ENCODE results near the gene PFN3.
"Not testable (repeated sequence)": the region's sequence is repeated elsewhere in the genome, so short reads cannot be mapped to it uniquely, and the experiment has no call there.

PFN3 gene

DNA sequence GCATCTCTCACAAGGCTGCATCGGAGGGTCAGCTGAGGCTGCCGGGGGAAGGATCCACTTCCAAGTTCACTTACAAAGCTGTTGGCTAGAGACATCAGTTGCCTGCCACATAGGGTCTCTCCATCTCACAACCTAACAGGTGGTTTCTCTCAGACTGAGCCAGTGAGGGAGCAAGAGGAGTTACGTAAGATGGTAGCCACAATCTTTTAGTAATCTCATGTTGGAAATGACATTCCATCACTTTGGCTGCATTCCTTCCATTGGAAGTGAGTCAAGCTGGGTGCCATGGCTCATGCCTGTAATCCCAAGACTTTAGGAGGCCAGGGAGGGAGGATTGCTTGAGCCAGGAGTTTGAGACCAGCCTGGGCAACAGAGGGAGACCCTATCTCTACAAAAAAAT, 18.6 kb upstream of the PFN3 start:
- Mint-ChIP-seq H3K27ac (no peak overlapping the region), H3K36me3 (ENCODE audit: low read depth) (no peaks in the 10 kb centered on the region), H3K9me3 (no peaks in the 10 kb centered on the region), H3K27me3 (ENCODE audit: low read depth) (peaks cover 12% of the 10 kb centered on the region), H3K4me1 (peaks cover 7% of the 10 kb centered on the region), H3K4me3 (no peak overlapping the region)
- TF ChIP-seq, protein P1, sequence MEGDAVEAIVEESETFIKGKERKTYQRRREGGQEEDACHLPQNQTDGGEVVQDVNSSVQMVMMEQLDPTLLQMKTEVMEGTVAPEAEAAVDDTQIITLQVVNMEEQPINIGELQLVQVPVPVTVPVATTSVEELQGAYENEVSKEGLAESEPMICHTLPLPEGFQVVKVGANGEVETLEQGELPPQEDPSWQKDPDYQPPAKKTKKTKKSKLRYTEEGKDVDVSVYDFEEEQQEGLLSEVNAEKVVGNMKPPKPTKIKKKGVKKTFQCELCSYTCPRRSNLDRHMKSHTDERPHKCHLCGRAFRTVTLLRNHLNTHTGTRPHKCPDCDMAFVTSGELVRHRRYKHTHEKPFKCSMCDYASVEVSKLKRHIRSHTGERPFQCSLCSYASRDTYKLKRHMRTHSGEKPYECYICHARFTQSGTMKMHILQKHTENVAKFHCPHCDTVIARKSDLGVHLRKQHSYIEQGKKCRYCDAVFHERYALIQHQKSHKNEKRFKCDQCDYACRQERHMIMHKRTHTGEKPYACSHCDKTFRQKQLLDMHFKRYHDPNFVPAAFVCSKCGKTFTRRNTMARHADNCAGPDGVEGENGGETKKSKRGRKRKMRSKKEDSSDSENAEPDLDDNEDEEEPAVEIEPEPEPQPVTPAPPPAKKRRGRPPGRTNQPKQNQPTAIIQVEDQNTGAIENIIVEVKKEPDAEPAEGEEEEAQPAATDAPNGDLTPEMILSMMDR (IDR thresholded peaks at IDR 0.05; ENCODE audit: unreplicated experiment in 3 of 3) = no peak

DNA sequence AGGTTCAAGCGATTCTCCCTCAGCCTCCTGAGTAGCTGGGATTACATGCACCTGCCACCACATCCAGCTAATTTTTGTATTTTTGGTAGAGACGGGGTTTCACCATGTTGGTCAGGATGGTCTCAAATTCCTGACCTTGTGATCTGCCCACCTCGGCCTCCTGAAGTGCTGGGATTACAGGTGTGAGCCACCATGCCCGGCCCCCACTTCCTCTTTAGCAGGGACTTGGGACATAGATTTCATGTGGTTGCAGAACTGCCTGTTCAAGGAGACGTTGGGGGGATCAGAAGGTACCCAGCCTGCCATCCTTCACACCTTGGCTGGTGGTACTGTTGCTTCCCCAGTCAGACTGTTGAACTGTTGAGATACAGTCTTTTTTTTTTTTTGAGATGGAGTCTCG, 16.6 kb upstream of the PFN3 start:
- not testable (repeated sequence) for H3K9me3 Mint-ChIP-seq, H3K4me1 Mint-ChIP-seq, H3K27ac Mint-ChIP-seq

DNA sequence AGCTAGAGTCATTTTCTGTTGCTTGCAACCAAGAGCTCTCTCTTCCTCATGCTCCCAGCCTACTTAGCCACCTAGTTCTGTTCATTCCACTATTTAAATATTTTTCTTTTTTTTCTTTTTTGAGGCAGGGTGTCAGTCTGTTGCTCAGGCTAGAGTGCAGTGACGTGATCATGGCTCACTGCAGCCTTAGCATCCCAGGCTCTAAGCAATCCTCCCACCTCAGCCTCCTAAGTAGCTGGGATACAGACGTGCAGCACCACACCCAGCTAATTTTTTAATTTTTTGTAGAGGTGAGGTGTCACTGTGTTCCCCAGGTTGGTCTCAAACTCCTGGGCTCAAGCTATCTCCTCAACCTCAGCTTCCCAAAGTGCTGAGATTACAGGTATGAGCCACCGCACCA, 14.0 kb upstream of the PFN3 start:
- H3K9me3 Mint-ChIP-seq = no peaks in the 10 kb centered on the region
- TF ChIP-seq, protein P1 (IDR thresholded peaks at IDR 0.05; ENCODE audit: unreplicated experiment in 3 of 3) = no peak
- H3K4me1 Mint-ChIP-seq = no peaks in the 10 kb centered on the region
- H3K27me3 Mint-ChIP-seq (ENCODE audit: low read depth) = peaks cover 22% of the 10 kb centered on the region
- H3K4me3 Mint-ChIP-seq = no peak overlapping the region
- no peaks in the 10 kb centered on the region for H3K36me3 Mint-ChIP-seq (ENCODE audit: low read depth)
- no peak overlapping the region for H3K27ac Mint-ChIP-seq

More for the DNA sequence above, 16.6 kb upstream of the PFN3 start:
- peaks cover 23% of the 10 kb centered on the region for H3K27me3 Mint-ChIP-seq (ENCODE audit: low read depth)
- H3K4me3 Mint-ChIP-seq; H3K36me3 Mint-ChIP-seq (ENCODE audit: low read depth): not testable (repeated sequence)

DNA sequence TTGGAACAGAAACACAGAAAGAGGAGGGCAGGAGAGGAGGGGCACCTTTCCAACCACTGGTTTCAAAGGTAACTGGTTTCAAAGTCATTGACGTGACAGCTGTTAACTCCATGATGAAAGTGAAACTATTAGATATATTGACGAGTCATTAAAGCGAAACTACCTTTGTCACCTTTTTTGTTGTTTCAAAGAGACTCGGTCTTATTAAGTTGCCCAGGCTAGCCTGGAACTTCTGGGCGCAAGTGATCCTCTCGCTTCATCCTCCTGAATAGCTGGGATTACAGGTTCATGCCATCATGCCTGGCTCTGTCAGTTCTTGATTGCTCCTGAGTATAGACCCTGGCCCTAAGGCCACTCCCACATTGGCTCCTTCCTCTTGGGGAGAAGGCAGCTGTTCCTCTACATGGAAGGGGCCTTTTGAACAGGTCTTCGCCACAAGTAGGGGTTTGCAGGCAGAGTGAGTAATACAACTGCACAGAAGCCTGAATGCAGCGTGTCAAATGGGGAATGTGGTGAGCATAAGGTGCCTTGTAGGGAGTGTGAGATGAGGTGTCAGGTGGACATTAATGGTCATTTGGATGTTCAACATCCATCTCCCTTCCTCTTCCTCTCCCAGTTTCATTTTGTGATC, 12.3 kb upstream of the PFN3 start:
- Mint-ChIP-seq H3K27ac (no peak overlapping the region), H3K4me3 (no peak overlapping the region), H3K9me3 (no peaks in the 10 kb centered on the region), H3K36me3 (ENCODE audit: low read depth) (no peaks in the 10 kb centered on the region), H3K27me3 (ENCODE audit: low read depth) (peaks cover 31% of the 10 kb centered on the region), H3K4me1 (no peaks in the 10 kb centered on the region)
- TF ChIP-seq, protein P1 (IDR thresholded peaks at IDR 0.05; ENCODE audit: unreplicated experiment in 3 of 3) = no peak

DNA sequence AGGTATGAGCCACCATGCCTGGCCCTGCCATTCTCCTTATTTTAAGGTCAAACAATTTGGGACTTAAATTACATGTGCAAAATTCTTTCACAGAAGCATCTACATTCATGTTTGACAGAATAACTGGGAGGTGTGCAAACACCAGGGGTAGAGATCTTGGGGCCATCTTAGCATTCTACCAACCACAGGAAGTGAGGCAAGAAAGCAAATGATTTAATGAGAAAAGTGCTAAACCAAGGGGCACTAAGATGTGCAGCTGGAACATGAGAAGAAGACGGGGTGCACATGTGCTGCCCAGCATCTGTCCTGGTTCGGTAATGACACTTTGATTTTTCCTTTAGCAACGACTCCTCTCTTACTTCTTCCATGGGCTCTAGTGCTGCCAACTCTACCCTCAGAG, 10.1 kb upstream of the PFN3 start:
- Mint-ChIP-seq H3K36me3 (ENCODE audit: low read depth) (no peaks in the 10 kb centered on the region), H3K4me1 (no peaks in the 10 kb centered on the region), H3K27me3 (ENCODE audit: low read depth) (peaks cover 43% of the 10 kb centered on the region), H3K4me3 (no peak overlapping the region), H3K9me3 (no peaks in the 10 kb centered on the region), H3K27ac (no peak overlapping the region)
- TF ChIP-seq, protein P1 (IDR thresholded peaks at IDR 0.05; ENCODE audit: unreplicated experiment in 3 of 3) = no peak

DNA sequence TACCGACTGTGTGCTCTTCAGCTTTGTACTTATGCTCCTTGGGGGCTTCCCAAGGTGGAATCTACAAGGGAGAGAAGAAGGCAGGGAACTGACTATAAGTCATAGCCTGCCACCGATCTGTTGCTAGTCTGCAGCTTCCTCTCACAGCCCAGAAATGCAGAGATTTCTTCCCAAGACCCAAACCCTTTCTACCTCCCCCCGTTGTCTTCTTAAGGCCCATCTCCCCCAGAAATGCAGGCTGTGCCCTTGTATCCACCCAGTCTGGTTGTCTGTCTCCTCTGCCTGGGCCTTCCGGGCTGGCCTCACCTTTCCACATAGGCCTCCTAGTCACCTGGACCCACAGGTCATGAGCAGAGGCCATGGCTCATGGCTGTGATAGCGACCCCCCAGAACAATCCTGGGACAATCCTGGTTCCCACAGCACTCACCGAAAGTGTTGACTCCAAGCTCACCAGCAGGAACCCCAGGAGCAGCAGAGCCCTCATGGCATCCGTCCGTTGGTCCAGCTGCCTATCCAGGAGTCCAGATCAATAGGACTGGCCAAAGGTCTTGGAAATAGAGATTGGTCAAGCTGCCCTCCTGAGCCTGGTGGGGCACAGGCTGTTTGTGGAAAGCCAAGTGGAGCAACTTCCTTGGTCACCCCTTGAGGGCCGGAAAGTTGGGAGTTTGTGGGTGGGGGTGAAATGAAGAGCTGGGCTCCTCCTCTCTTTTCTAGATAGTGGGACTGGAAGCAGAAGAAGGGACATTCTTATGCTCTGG, 8.8 kb upstream of the PFN3 start, which contains the start of gene F12:
TSS of gene F12 (minus strand) at position 522 of the 759 bp plus-strand sequence. CDS start at position 485, 37 bp downstream.
- no peak within 1 kb of the TSS for H3K27ac Mint-ChIP-seq
- H3K36me3 Mint-ChIP-seq (ENCODE audit: low read depth) = no peaks in the 10 kb centered on the region
- H3K4me3 Mint-ChIP-seq = no peak within 1 kb of the TSS
- peaks cover 4% of the 10 kb centered on the region for H3K4me1 Mint-ChIP-seq
- H3K27me3 Mint-ChIP-seq (ENCODE audit: low read depth) = peaks cover 51% of the 10 kb centered on the region
- TF ChIP-seq, protein P1 (IDR thresholded peaks at IDR 0.05; ENCODE audit: unreplicated experiment in 3 of 3) = no peak
- no peaks in the 10 kb centered on the region for H3K9me3 Mint-ChIP-seq

Measured in nephron (organoid).